Stimulated activated CD4-positive, alpha-beta T cell treated with anti-CD3 and anti-CD28 coated beads, Interleukin-2, amount 100 ng/mL, for 24 hours (primary cell): Measurements from ENCODE around the gene PPP2R2B.

Experiments
- DNase-seq, 2 donors: peaks; one replicate each; pipeline ENCODE4 v3.0.0-alpha.2; 2020

The PPP2R2B gene

GRCh38 chr5:146884066-146884626, 5.6 kb upstream of the PPP2R2B start:
- no peak for DNase-seq

GRCh38 chr5:146883511-146883910, 5.0 kb upstream of the PPP2R2B start:
- DNase-seq: no peak

- DNase-seq: no peak
Measured at GRCh38 chr5:146880966-146881365, 2.4 kb upstream of the PPP2R2B start.

- DNase-seq: peak; percentile 18 to 28
Measured at GRCh38 chr5:146877783-146878475, 628 bp downstream of the PPP2R2B start.

GRCh38 chr5:146877178-146877681, 1.3 kb downstream of the PPP2R2B start:
- DNase-seq: peak in 1 of 2 donors; percentile 1

GRCh38 chr5:146873186-146873917, 5.2 kb downstream of the PPP2R2B start:
- DNase-seq: no peak

GRCh38 chr5:146872188-146872587, 6.4 kb downstream of the PPP2R2B start:
- DNase-seq: no peak

- no peak for DNase-seq
Measured at GRCh38 chr5:146867996-146868708, 10.4 kb downstream of the PPP2R2B start.

- no peak for DNase-seq
Measured at GRCh38 chr5:146866263-146866662, 12.3 kb downstream of the PPP2R2B start.

GRCh38 chr5:146862641-146863040, 15.9 kb downstream of the PPP2R2B start:
- DNase-seq: no peak

- DNase-seq: no peak
Measured at GRCh38 chr5:146860213-146860893, 18.2 kb downstream of the PPP2R2B start.

- DNase-seq: no peak
Measured at GRCh38 chr5:146852089-146852488, 26.5 kb downstream of the PPP2R2B start.

- no peak for DNase-seq
Measured at GRCh38 chr5:146851133-146851532, 27.4 kb downstream of the PPP2R2B start.

GRCh38 chr5:146849694-146850303, 28.8 kb downstream of the PPP2R2B start:
- no peak for DNase-seq

- no peak for DNase-seq
Measured at GRCh38 chr5:146848133-146848532, 30.4 kb downstream of the PPP2R2B start.

- DNase-seq: no peak
Measured at GRCh38 chr5:146840016-146840415, 38.5 kb downstream of the PPP2R2B start.

- no peak for DNase-seq
Measured at GRCh38 chr5:146836226-146836842, 42.2 kb downstream of the PPP2R2B start.

GRCh38 chr5:146832985-146833732, 45.4 kb downstream of the PPP2R2B start:
- DNase-seq: no peak

GRCh38 chr5:146828385-146828784, 50.2 kb downstream of the PPP2R2B start:
- DNase-seq: no peak

- no peak for DNase-seq
Measured at GRCh38 chr5:146827901-146828300, 50.7 kb downstream of the PPP2R2B start.

GRCh38 chr5:146825033-146825432, 53.5 kb downstream of the PPP2R2B start:
- peak in 1 of 2 donors; percentile 3 for DNase-seq
